HFF-Myc (cell line): ENCODE measurements around the gene IGDCC3.

Source experiments
- DNase-seq: peaks from one replicate; pipeline ENCODE4 v3.0.0-alpha.2; 2011; ENCODE audit warnings: low read depth; ENCODE audit errors: extremely low read depth
- H3K4me3 ChIP-seq: replicated peaks from 2 replicates; pipeline ENCODE4 v1.5.1; 2011; ENCODE audit warnings: low read depth, mild to moderate bottlenecking, control low read depth, low read length
- CTCF ChIP-seq: IDR thresholded peaks from 2 replicates; pipeline ENCODE4 v1.5.1; 2012; ENCODE audit warnings: mild to moderate bottlenecking, low read depth, low read length, control low read depth; ENCODE audit errors: missing control alignments

The IGDCC3 gene

GRCh38 chr15:65412556-65412955, 34.8 kb upstream of the IGDCC3 start:
- no peak overlapping the region for H3K4me3 ChIP-seq
- no peak for TF ChIP-seq CTCF
- no peak for DNase-seq

DNA sequence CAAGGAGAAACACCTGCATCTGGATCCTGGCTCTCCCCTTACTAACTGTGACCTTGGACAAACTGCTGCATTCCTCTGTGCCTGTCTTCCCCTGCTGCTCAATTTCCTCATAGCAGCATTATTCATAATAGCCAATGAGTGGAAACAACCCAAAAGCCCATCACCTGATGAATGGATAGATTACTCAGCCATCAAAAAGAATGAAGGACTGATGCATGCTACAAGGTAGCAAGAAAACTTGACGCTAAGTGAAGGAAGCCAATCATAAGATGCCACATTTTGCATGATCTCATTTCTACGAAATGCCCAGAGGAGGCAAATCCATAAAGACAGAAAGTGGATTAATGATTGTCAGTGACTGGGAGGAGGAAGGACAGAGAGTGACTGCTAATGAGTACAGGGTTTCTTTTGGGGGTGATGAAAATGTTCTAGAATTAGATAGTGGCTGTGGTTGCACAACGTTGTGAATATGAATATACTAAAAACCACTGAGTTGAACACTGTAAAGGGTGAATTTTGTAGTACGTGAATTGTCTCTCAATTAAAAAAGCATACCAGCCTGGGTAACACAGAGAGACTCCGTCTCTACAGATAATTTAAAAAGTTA, 33.8 kb upstream of the IGDCC3 start:
- no peak for DNase-seq
- no peak for TF ChIP-seq CTCF
- H3K4me3 ChIP-seq, result no peak overlapping the region

DNA sequence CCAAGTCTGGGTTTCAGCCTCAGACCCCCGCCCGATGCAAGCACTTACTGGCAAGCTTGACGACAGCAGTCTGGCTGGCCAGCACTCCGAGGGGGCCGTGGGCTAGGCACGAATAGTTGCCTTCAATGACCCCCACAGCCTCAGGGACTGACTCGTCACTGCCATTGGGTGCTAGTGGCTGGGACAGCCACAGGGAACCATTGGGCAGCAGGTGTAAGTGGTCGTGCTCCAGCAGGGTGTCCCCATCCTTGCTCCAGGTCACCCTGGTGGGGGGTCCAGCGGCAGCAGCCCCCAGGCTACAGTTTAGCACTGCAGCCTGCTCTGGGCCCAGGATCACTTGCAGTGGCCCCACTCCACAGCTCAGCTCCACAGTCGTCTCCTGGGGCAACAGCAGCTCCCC, 33.2 kb upstream of the IGDCC3 start:
- no peak for DNase-seq
- no peak overlapping the region for H3K4me3 ChIP-seq

GRCh38 chr15:65410036-65410435, 32.2 kb upstream of the IGDCC3 start:
- DNase-seq, result no peak
- no peak overlapping the region for H3K4me3 ChIP-seq
- no peak for TF ChIP-seq CTCF

More for the DNA sequence above, 33.2 kb upstream of the IGDCC3 start:
- TF ChIP-seq CTCF, result no peak

GRCh38 chr15:65409036-65409631, 31.3 kb upstream of the IGDCC3 start:
- no peak for TF ChIP-seq CTCF
- H3K4me3 ChIP-seq, result no peak overlapping the region
- peak; percentile 98 for DNase-seq

- TF ChIP-seq CTCF, result no peak
- DNase-seq, result no peak
These were observed 30.7 kb upstream of the IGDCC3 start for GRCh38 chr15:65408324-65409035.

More at GRCh38 chr15:65408324-65409035, 30.7 kb upstream of the IGDCC3 start:
- no peak overlapping the region for H3K4me3 ChIP-seq
